Measurements from ENCODE around the gene PSMB2.

PSMB2 gene

DNA sequence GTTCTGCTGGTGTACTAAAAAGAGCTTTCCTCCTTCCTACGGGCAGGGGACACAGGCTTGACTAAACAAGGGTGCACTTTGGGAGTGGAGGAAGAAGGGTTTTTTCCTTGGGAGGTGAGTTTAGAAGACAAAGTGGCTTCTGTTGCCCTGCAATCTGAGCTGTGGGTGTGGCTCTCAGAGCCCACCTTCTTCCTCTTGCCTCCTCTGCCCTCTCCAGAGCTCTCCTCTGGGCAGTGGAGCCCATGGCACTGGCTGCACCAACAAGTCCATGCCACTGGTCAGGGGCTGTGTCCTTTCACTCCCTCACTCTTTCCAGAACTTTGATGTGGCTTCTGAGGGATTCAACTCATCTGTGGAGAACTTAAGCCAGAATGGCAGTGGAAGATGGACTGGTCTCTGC is 25.6 kb upstream of the PSMB2 start:
- no peaks in the 10 kb centered on the region for H3K9me3 ChIP-seq (ENCODE audit: control insufficient read depth in 1 of 2, low read length in 2 of 2)
- H3K27me3 ChIP-seq (ENCODE audit: control insufficient read depth in 1 of 2, insufficient read depth in 2 of 2, low read length in 2 of 2) = peaks cover 5 to 7% of the 10 kb centered on the region in 2 donors
- H3K4me1 ChIP-seq (ENCODE audit: control insufficient read depth in 1 of 2, insufficient read depth in 2 of 2, low read length in 2 of 2) = no peaks in the 10 kb centered on the region
- H3K27ac ChIP-seq (ENCODE audit: low read depth, low read length) = no peak overlapping the region
- no peaks in the 10 kb centered on the region for H3K36me3 ChIP-seq (ENCODE audit: control insufficient read depth in 1 of 2, insufficient read depth in 2 of 2, low read length in 2 of 2)
- no peak overlapping the region for H3K9ac ChIP-seq (ENCODE audit: low read depth in 1 of 2, low read length in 2 of 2)
- H3K4me3 ChIP-seq (ENCODE audit: low read depth in 1 of 2, low read length in 2 of 2) = no peak overlapping the region

DNA sequence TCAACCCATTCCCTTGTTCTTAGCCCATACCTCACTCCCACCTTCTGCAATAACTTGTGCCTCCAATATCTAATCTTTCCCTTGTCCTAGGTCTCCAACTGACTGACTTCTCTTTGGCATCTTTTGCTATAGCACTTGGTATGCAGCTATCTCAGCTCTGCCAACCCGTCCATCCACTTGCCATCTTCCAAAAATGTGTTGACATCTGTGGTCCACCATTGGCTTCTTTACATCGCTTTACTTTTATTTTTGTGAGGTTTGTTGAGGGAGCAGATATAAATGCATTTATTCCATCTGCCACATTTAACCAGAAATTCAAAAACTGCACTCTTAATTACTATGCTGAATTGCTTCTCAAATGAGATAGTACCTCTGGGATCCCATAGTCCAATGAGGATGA is 24.9 kb upstream of the PSMB2 start:
- Histone ChIP-seq H3K27me3 (ENCODE audit: control insufficient read depth in 1 of 2, insufficient read depth in 2 of 2, low read length in 2 of 2) (peaks cover 4 to 7% of the 10 kb centered on the region in 2 donors), H3K9ac (ENCODE audit: low read depth in 1 of 2, low read length in 2 of 2) (no peak overlapping the region)

DNA sequence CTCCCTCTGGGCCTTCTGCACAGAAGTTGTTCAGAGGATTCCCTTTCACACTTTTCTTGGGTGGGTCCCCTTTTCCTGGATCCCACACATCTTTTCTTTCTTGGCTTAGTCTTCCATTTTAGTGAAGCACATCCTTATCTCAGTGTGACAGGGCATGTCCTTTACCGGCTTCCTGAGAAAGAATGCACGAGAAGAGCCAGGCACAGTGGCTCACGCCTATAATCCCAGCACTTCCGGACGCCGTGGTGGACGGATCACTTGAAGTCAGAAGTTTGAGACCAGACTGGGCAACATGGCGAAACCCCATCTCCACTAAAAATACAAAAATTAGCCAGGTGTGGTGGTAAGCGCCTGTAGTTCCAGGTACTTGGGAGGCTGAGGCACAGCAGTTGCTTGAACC is 22.1 kb upstream of the PSMB2 start:
- Histone ChIP-seq H3K27ac (ENCODE audit: low read depth, low read length) (no peak overlapping the region), H3K4me3 (ENCODE audit: low read depth in 1 of 2, low read length in 2 of 2) (no peak overlapping the region), H3K27me3 (ENCODE audit: control insufficient read depth in 1 of 2, insufficient read depth in 2 of 2, low read length in 2 of 2) (peaks cover 4 to 7% of the 10 kb centered on the region in 2 donors), H3K4me1 (ENCODE audit: control insufficient read depth in 1 of 2, insufficient read depth in 2 of 2, low read length in 2 of 2) (no peaks in the 10 kb centered on the region), H3K9ac (ENCODE audit: low read depth in 1 of 2, low read length in 2 of 2) (no peak overlapping the region), H3K36me3 (ENCODE audit: control insufficient read depth in 1 of 2, insufficient read depth in 2 of 2, low read length in 2 of 2) (no peaks in the 10 kb centered on the region), H3K9me3 (ENCODE audit: control insufficient read depth in 1 of 2, low read length in 2 of 2) (no peaks in the 10 kb centered on the region)

More for the DNA sequence above, 24.9 kb upstream of the PSMB2 start:
- Histone ChIP-seq H3K4me1 (ENCODE audit: control insufficient read depth in 1 of 2, insufficient read depth in 2 of 2, low read length in 2 of 2) (no peaks in the 10 kb centered on the region), H3K27ac (ENCODE audit: low read depth, low read length) (no peak overlapping the region), H3K36me3 (ENCODE audit: control insufficient read depth in 1 of 2, insufficient read depth in 2 of 2, low read length in 2 of 2) (no peaks in the 10 kb centered on the region), H3K9me3 (ENCODE audit: control insufficient read depth in 1 of 2, low read length in 2 of 2) (no peaks in the 10 kb centered on the region), H3K4me3 (ENCODE audit: low read depth in 1 of 2, low read length in 2 of 2) (no peak overlapping the region)

DNA sequence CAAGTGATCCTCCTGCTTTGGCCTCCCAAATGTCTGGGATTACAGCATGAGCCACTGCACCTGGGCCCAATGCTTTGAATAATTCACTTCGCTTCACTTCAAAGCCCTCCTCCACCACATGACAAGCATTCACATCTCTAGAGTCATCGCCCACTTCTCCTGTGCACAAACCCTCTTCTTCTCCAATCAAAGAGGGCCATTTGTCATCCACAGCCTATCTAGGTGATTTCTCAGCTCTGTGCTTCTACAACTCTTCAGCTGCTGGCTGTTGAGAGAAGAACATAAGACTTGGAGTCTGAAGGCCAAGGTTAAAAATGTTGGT is 20.1 kb upstream of the PSMB2 start:
- H3K36me3 ChIP-seq (ENCODE audit: control insufficient read depth in 1 of 2, insufficient read depth in 2 of 2, low read length in 2 of 2) = no peaks in the 10 kb centered on the region
- H3K4me3 ChIP-seq (ENCODE audit: low read depth in 1 of 2, low read length in 2 of 2) = no peak overlapping the region
- H3K9ac ChIP-seq (ENCODE audit: low read depth in 1 of 2, low read length in 2 of 2) = no peak overlapping the region
- no peaks in the 10 kb centered on the region for H3K9me3 ChIP-seq (ENCODE audit: control insufficient read depth in 1 of 2, low read length in 2 of 2)
- H3K4me1 ChIP-seq (ENCODE audit: control insufficient read depth in 1 of 2, insufficient read depth in 2 of 2, low read length in 2 of 2) = no peaks in the 10 kb centered on the region
- no peaks in the 10 kb centered on the region for H3K27me3 ChIP-seq (ENCODE audit: control insufficient read depth in 1 of 2, insufficient read depth in 2 of 2, low read length in 2 of 2)
- no peak overlapping the region for H3K27ac ChIP-seq (ENCODE audit: low read depth, low read length)

DNA sequence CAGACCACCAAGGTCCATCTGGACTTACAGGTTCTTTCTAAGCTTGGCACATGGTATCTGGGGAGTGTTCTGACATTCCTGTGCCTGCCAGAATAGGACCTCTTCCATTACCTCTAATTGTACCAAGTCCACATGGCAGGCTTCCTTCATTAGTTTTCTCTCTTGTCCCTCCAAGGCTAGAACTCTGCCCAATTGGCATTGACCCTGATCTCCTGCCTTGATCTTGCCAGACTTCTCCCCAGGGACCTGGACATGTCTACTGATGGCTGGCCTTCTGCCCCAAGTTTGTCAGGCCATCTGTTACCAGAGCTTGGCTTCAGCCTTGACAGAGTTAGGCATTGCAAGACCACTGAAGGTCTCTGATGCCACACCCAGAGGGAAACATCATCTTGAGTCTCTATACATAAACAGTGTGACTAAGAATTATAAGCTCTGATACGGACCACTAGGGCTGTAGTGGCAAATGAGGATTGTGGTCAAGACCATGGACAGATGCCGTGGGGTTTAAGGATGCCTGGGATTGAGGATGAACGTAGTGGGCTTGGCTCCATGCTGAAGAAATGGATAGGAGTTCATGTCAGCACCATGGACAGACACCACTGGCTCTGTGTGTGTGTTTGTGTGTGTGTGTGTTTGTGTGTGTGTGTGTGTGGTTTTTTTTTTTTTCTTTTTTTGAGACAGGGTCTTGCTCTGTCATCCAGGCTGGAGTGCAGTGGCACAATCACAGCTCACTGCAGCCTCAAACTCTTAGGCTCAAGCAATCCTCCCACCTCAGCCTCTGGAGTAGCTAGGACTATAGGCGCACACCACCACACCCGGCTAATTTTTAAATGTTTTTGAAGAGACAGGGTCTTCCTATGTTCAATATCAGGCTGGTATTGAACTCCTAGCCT is 19.5 kb upstream of the PSMB2 start:
- Histone ChIP-seq H3K9ac (ENCODE audit: low read depth in 1 of 2, low read length in 2 of 2) (no peak overlapping the region), H3K9me3 (ENCODE audit: control insufficient read depth in 1 of 2, low read length in 2 of 2) (no peaks in the 10 kb centered on the region), H3K36me3 (ENCODE audit: control insufficient read depth in 1 of 2, insufficient read depth in 2 of 2, low read length in 2 of 2) (no peaks in the 10 kb centered on the region), H3K27ac (ENCODE audit: low read depth, low read length) (no peak overlapping the region), H3K4me1 (ENCODE audit: control insufficient read depth in 1 of 2, insufficient read depth in 2 of 2, low read length in 2 of 2) (no peaks in the 10 kb centered on the region), H3K27me3 (ENCODE audit: control insufficient read depth in 1 of 2, insufficient read depth in 2 of 2, low read length in 2 of 2) (no peaks in the 10 kb centered on the region), H3K4me3 (ENCODE audit: low read depth in 1 of 2, low read length in 2 of 2) (no peak overlapping the region)

DNA sequence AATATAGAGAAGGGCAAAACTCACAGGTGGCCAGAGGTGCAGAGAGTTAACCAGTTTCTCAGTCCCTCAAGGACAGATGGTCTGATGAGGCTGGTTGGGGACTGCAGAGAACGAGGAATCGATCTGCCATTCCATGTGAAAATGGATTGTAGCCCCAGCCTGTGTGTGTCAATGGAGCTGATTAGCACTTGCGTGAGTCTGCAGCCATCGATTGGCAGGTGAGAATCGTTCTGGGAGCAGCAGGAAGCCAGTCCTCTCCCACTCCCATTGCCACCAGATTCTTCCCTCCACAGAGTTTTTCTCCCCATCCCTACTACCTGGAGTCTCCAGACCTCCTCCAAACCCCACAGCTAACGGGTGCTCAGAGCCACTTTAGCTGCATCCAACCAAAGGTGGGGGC is 18.3 kb upstream of the PSMB2 start:
- Histone ChIP-seq H3K4me3 (ENCODE audit: low read depth in 1 of 2, low read length in 2 of 2) (no peak overlapping the region), H3K4me1 (ENCODE audit: control insufficient read depth in 1 of 2, insufficient read depth in 2 of 2, low read length in 2 of 2) (no peaks in the 10 kb centered on the region), H3K27ac (ENCODE audit: low read depth, low read length) (no peak overlapping the region), H3K27me3 (ENCODE audit: control insufficient read depth in 1 of 2, insufficient read depth in 2 of 2, low read length in 2 of 2) (no peaks in the 10 kb centered on the region), H3K36me3 (ENCODE audit: control insufficient read depth in 1 of 2, insufficient read depth in 2 of 2, low read length in 2 of 2) (no peaks in the 10 kb centered on the region), H3K9ac (ENCODE audit: low read depth in 1 of 2, low read length in 2 of 2) (no peak overlapping the region), H3K9me3 (ENCODE audit: control insufficient read depth in 1 of 2, low read length in 2 of 2) (no peaks in the 10 kb centered on the region)

DNA sequence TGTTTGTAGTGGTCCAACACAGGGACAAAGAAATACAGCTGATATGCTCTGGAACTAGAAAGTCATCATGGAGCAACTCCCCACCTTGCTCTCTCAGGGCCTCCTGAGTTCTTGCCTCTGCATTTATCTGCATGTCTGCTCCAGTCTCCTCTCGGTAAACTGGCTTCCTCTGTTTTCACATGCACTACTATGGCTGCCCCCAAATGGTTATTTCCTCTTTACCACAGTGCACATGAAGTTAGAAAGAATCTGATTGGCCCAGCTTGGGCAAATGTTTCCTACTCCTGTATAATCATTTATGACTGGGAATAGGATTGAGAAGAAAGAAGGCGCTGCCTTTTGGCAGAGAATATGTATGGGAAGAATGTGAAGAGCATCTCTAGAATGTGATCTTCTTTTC is 16.5 kb upstream of the PSMB2 start:
- Histone ChIP-seq H3K36me3 (ENCODE audit: control insufficient read depth in 1 of 2, insufficient read depth in 2 of 2, low read length in 2 of 2) (no peaks in the 10 kb centered on the region), H3K9ac (ENCODE audit: low read depth in 1 of 2, low read length in 2 of 2) (no peak overlapping the region), H3K4me3 (ENCODE audit: low read depth in 1 of 2, low read length in 2 of 2) (no peak overlapping the region), H3K27me3 (ENCODE audit: control insufficient read depth in 1 of 2, insufficient read depth in 2 of 2, low read length in 2 of 2) (no peaks in the 10 kb centered on the region), H3K27ac (ENCODE audit: low read depth, low read length) (no peak overlapping the region), H3K9me3 (ENCODE audit: control insufficient read depth in 1 of 2, low read length in 2 of 2) (no peaks in the 10 kb centered on the region), H3K4me1 (ENCODE audit: control insufficient read depth in 1 of 2, insufficient read depth in 2 of 2, low read length in 2 of 2) (no peaks in the 10 kb centered on the region)

DNA sequence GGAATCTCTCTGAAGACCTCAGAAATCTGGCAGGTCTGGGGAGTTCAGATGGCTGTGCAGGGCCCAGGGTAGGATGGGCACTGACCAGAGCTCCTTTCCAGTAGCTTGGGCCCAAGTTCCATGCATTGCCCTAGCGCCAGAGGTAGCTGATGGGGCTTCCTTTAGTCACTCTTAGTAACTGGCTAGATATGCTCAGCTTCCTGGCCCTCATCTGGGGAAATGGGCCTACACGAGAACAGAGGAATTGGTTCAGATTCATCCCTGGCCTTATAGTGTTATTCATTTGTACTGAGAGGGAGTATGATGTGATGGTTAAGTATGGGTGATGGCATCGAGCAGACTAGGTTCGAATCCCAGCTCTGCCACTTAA is 15.5 kb upstream of the PSMB2 start:
- Histone ChIP-seq H3K4me1 (ENCODE audit: control insufficient read depth in 1 of 2, insufficient read depth in 2 of 2, low read length in 2 of 2) (no peaks in the 10 kb centered on the region), H3K4me3 (ENCODE audit: low read depth in 1 of 2, low read length in 2 of 2) (no peak overlapping the region), H3K36me3 (ENCODE audit: control insufficient read depth in 1 of 2, insufficient read depth in 2 of 2, low read length in 2 of 2) (no peaks in the 10 kb centered on the region), H3K9me3 (ENCODE audit: control insufficient read depth in 1 of 2, low read length in 2 of 2) (no peaks in the 10 kb centered on the region), H3K27ac (ENCODE audit: low read depth, low read length) (no peak overlapping the region), H3K27me3 (ENCODE audit: control insufficient read depth in 1 of 2, insufficient read depth in 2 of 2, low read length in 2 of 2) (no peaks in the 10 kb centered on the region), H3K9ac (ENCODE audit: low read depth in 1 of 2, low read length in 2 of 2) (no peak overlapping the region)

DNA sequence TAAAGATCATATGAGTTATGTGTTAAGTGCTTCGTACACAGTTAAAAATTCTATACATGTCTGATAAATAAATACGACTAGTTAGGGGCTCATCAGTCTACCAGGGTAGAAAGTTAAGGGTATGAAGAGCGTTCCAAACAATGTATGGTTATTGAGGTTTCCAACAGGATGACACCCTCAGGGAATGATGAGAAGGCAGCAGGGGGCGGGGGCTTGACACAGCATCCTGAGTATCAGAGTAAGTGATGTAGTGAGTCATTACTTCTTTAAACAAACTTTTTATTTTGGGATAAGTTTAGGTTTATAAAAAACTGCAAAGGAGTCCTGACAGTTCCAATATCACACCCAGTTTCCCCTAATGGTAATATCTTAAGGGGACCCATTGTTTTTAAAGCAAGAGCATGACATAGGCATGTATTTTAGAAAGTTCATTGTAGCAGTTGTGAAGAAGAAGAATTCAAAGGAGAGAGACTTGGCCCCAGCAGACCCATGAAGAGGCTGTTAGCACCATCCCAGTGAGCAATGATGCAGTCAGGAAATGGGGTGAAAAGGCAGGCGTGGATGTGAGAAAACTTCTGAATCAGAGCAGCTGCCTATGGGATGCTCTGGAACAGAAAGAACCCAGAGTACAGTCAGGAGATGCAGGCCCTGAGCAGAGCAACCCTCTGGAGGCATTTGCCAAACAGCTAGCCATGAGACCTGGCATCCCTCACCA is 15.0 kb upstream of the PSMB2 start:
- H3K4me1 ChIP-seq (ENCODE audit: control insufficient read depth in 1 of 2, insufficient read depth in 2 of 2, low read length in 2 of 2) = no peaks in the 10 kb centered on the region
- H3K4me3 ChIP-seq (ENCODE audit: low read depth in 1 of 2, low read length in 2 of 2) = no peak overlapping the region
- H3K27me3 ChIP-seq (ENCODE audit: control insufficient read depth in 1 of 2, insufficient read depth in 2 of 2, low read length in 2 of 2) = no peaks in the 10 kb centered on the region
- H3K9me3 ChIP-seq (ENCODE audit: control insufficient read depth in 1 of 2, low read length in 2 of 2) = no peaks in the 10 kb centered on the region
- H3K36me3 ChIP-seq (ENCODE audit: control insufficient read depth in 1 of 2, insufficient read depth in 2 of 2, low read length in 2 of 2) = no peaks in the 10 kb centered on the region
- H3K9ac ChIP-seq (ENCODE audit: low read depth in 1 of 2, low read length in 2 of 2) = no peak overlapping the region
- H3K27ac ChIP-seq (ENCODE audit: low read depth, low read length) = no peak overlapping the region

DNA sequence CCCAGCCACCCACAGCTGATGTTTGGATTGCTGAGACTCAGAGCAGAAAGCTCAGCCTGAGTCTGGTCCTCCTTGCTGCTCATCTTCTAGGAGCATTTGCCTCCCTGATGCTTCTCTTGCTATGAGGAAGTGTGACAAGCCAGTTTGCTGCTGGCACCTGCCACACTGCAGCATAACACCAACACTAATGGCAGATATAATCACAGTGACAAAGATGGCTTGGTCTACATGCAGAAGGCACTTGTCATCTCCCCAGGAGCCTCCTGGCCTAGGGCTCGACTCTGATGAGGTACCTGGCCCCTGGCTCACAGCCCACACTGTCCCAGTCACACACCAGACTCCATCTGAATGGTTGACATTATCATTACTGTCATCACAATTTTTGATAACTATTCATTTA is 13.9 kb upstream of the PSMB2 start:
- no peaks in the 10 kb centered on the region for H3K9me3 ChIP-seq (ENCODE audit: control insufficient read depth in 1 of 2, low read length in 2 of 2)
- H3K4me1 ChIP-seq (ENCODE audit: control insufficient read depth in 1 of 2, insufficient read depth in 2 of 2, low read length in 2 of 2) = no peaks in the 10 kb centered on the region
- no peak overlapping the region for H3K9ac ChIP-seq (ENCODE audit: low read depth in 1 of 2, low read length in 2 of 2)
- peaks cover 0 to 5% of the 10 kb centered on the region in 2 donors for H3K27me3 ChIP-seq (ENCODE audit: control insufficient read depth in 1 of 2, insufficient read depth in 2 of 2, low read length in 2 of 2)
- no peak overlapping the region for H3K27ac ChIP-seq (ENCODE audit: low read depth, low read length)
- no peaks in the 10 kb centered on the region for H3K36me3 ChIP-seq (ENCODE audit: control insufficient read depth in 1 of 2, insufficient read depth in 2 of 2, low read length in 2 of 2)
- H3K4me3 ChIP-seq (ENCODE audit: low read depth in 1 of 2, low read length in 2 of 2) = no peak overlapping the region

Measured in duodenal mucosa (tissue), 2 donors.